ENCODE data around the gene TPRG1L. TPM values are rescaled to one million over a fixed set of nuclear protein-coding genes. Genes with fewer than 3 reads are reported as not detected.

TPRG1L gene
- total RNA-seq, 2 donors from 2014 or later = 27.4 to 37.6 TPM

GRCh38 chr1:3653286-3653618 is 28.4 kb downstream of the TPRG1L start:
- no peak for ATAC-seq (ENCODE audit: insufficient number of reproducible peaks, low FRiP score, low read depth)
- Histone ChIP-seq H3K27ac (no peak overlapping the region), H3K9me3 (no peaks in the 10 kb centered on the region), H3K4me3 (no peak overlapping the region), H3K27me3 (replicated peaks; ENCODE audit: insufficient read depth) (peaks cover 25% of the 10 kb centered on the region), H3K4me1 (ENCODE audit: control insufficient read depth in 1 of 2, low read depth in 2 of 2) (peaks cover 17 to 36% of the 10 kb centered on the region in 2 donors), H3K36me3 (no peaks in the 10 kb centered on the region)
- TF ChIP-seq CTCF (IDR thresholded peaks at IDR 0.05) = no peak
- DNase-seq (ENCODE audit: low spot score) = no peak

GRCh38 chr1:3654549-3655281 is 29.9 kb downstream of the TPRG1L start:
- DNase-seq (ENCODE audit: low spot score) (no peak), ATAC-seq (ENCODE audit: insufficient number of reproducible peaks, low FRiP score, low read depth) (no peak)
- Histone ChIP-seq H3K4me3 (no peak overlapping the region), H3K27ac (no peak overlapping the region), H3K4me1 (ENCODE audit: control insufficient read depth in 1 of 2, low read depth in 2 of 2) (peaks cover 17 to 26% of the 10 kb centered on the region in 2 donors), H3K27me3 (replicated peaks; ENCODE audit: insufficient read depth) (peaks cover 25% of the 10 kb centered on the region), H3K36me3 (no peaks in the 10 kb centered on the region), H3K9me3 (no peaks in the 10 kb centered on the region)
- TF ChIP-seq CTCF (IDR thresholded peaks at IDR 0.05) = no peak

- ATAC-seq (ENCODE audit: insufficient number of reproducible peaks, low FRiP score, low read depth) = no peak
- DNase-seq (ENCODE audit: low spot score) = no peak
- Histone ChIP-seq H3K27ac (no peak overlapping the region), H3K4me1 (ENCODE audit: control insufficient read depth in 1 of 2, low read depth in 2 of 2) (peaks cover 6 to 14% of the 10 kb centered on the region in 2 donors), H3K4me3 (no peak overlapping the region), H3K27me3 (replicated peaks; ENCODE audit: insufficient read depth) (peaks cover 18% of the 10 kb centered on the region), H3K36me3 (no peaks in the 10 kb centered on the region), H3K9me3 (no peaks in the 10 kb centered on the region)
- TF ChIP-seq CTCF (IDR thresholded peaks at IDR 0.05) = no peak
Observed at GRCh38 chr1:3656450-3657095, 31.8 kb downstream of the TPRG1L start.

GRCh38 chr1:3657096-3657475 is 32.3 kb downstream of the TPRG1L start:
- H3K4me1 ChIP-seq (ENCODE audit: control insufficient read depth in 1 of 2, low read depth in 2 of 2) = peaks cover 1 to 8% of the 10 kb centered on the region in 2 donors

More at GRCh38 chr1:3657096-3657475, 32.3 kb downstream of the TPRG1L start:
- H3K27me3 ChIP-seq (replicated peaks; ENCODE audit: insufficient read depth) = peaks cover 17% of the 10 kb centered on the region
- H3K9me3 ChIP-seq = no peaks in the 10 kb centered on the region
- TF ChIP-seq CTCF (IDR thresholded peaks at IDR 0.05) = no peak
- no peak for ATAC-seq (ENCODE audit: insufficient number of reproducible peaks, low FRiP score, low read depth)
- H3K4me3 ChIP-seq = no peak overlapping the region
- no peaks in the 10 kb centered on the region for H3K36me3 ChIP-seq
- H3K27ac ChIP-seq = no peak overlapping the region
- no peak for DNase-seq (ENCODE audit: low spot score)

All from thoracic aorta (tissue), 2 donors.